Small intestine (tissue), 7 donors: ENCODE measurements around the gene INSC. TPM values are rescaled to one million over a fixed set of nuclear protein-coding genes. Genes with fewer than 3 reads are reported as not detected.

Source experiments
- DNase-seq, 2 donors: peaks; one replicate each; pipeline versions ENCODE4 v3.0.0 to v3.0.0-alpha.2; 2013
- FAIRE-seq: peaks from 2 replicates; lab custom pipeline; 2012; peaks lifted over from hg19 to GRCh38; lab: Jason Lieb, UNC
- H3K27ac ChIP-seq, 3 donors: one replicate each; pipeline ENCODE4 v1.5.1; 2013; ENCODE audit warnings: low read length in 2 of 3, mild to moderate bottlenecking in 2 of 3, control low read depth in 1 of 3, inconsistent platforms in 1 of 3, low read depth in 1 of 3, moderate library complexity in 1 of 3
- H3K27me3 ChIP-seq, 3 donors: one replicate each; pipeline ENCODE4 v1.6.1; 2013; ENCODE audit warnings: low read length in 3 of 3, inconsistent platforms in 1 of 3; ENCODE audit not compliant: control insufficient read depth in 3 of 3, insufficient read depth in 3 of 3
- H3K36me3 ChIP-seq, 3 donors: one replicate each; pipeline ENCODE4 v1.6.1; 2013; ENCODE audit warnings: low read length in 3 of 3, inconsistent platforms in 1 of 3, low read depth in 1 of 3, mild to moderate bottlenecking in 1 of 3, moderate library complexity in 1 of 3; ENCODE audit not compliant: control insufficient read depth in 3 of 3, insufficient read depth in 2 of 3
- H3K4me1 ChIP-seq, 3 donors: one replicate each; pipeline ENCODE4 v1.6.1; 2013; ENCODE audit warnings: low read length in 2 of 3, inconsistent platforms in 1 of 3, low read depth in 1 of 3, mild to moderate bottlenecking in 1 of 3, moderate library complexity in 1 of 3; ENCODE audit not compliant: control insufficient read depth in 3 of 3, insufficient read depth in 2 of 3
- H3K4me3 ChIP-seq, 3 donors: one replicate each; pipeline ENCODE4 v1.5.1; 2013; ENCODE audit warnings: low read length in 3 of 3, control low read depth in 1 of 3, inconsistent platforms in 1 of 3, low read depth in 1 of 3, mild to moderate bottlenecking in 1 of 3, moderate library complexity in 1 of 3
- H3K9me3 ChIP-seq, 2 donors: one replicate each; pipeline ENCODE4 v1.6.1; 2013; ENCODE audit warnings: low read depth in 1 of 2, low read length in 1 of 2; ENCODE audit not compliant: control insufficient read depth in 2 of 2, insufficient read depth in 1 of 2
- WGBS, 3 donors: extraction: QIAGEN DNeasy Blood & Tissue Kit; methylation state at CpG; one replicate each; pipeline ENCODE4 v1.1.7; 2013; 5-methylcytosine and 5-hydroxymethylcytosine counted together
- polyA plus RNA-seq, 4 donors: library from polyadenylated mRNA; stranded (reverse) in 3 of 4; unstranded in 1 of 4; fragments of 200-250 nt in 3 of 4; fragments of 120-200 nt in 1 of 4; gene quantifications; one replicate each; pipeline versions ENCODE4 v1.2.1 to v1.2.3, GENCODE V29; 2013
- donor health status: healthy with polysubstance abuse.
- donor health status: control.
- donor health status: control.
- donor health status: Bipolar disorder and iron deficiency.
- donor health status: healthy.

INSC gene
- polyA plus RNA-seq, 4 donors = 1.4 to 3.8 (median 1.9) TPM; not detected in 1

DNA sequence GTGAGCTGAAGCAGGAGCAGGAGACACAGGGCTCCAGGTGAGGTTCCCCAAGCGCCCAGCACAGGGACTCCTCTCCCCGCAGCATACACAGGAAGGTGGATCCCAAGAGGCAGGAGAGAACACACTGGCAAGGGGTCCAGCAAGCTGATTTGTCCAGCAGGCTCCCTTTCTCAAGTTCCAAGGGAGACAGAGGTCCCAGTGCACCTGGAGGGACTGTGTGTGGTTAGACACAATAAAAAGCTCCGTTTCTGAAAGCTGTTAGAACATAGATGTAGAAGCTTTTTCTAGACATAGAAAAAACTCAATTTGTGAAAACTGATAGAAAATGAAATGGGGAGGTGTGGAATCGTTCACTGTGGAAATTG lies 39.6 kb upstream of the INSC start:
- H3K36me3 ChIP-seq = no peaks in the 10 kb centered on the region
- peaks cover 0 to 11% of the 10 kb centered on the region in 2 donors for H3K9me3 ChIP-seq
- no peak for FAIRE-seq
- H3K27ac ChIP-seq = no peak overlapping the region
- 28 to 39% (median 34%) methylated on average over 4 of the region's 4 CpGs for WGBS, 3 donors
- no peak for DNase-seq
- H3K4me1 ChIP-seq = peaks cover 0 to 13% (median 0%) of the 10 kb centered on the region in 3 donors
- H3K4me3 ChIP-seq = no peak overlapping the region
- peaks cover 0 to 51% (median 20%) of the 10 kb centered on the region in 3 donors for H3K27me3 ChIP-seq

DNA sequence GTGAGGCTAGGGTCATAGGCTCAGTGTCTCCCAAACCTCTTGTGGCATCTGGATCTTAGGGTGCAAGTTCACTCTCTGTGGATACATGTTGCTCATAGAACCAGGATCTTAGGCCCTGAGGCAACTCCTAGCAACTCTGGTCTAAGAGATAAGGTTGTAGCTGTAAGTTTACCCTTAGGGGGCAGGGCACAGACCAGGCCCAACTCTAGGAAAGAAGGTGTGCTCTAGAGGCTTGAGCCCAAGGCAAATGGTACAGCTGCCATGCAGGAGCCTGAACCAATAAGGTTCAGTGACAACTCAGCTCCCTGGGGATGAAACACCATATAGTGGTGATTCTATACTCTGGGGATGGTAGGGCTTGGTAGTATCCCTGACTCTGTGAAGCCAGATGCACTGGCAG lies 23.5 kb upstream of the INSC start:
- no peak for FAIRE-seq
- Histone ChIP-seq H3K36me3 (no peaks in the 10 kb centered on the region), H3K4me3 (no peak overlapping the region), H3K27ac (no peak overlapping the region), H3K9me3 (no peaks in the 10 kb centered on the region), H3K4me1 (no peaks in the 10 kb centered on the region), H3K27me3 (no peaks in the 10 kb centered on the region)
- DNase-seq = no peak

- 89 to 94% (median 94%) methylated on average over 1 of the region's 1 CpG for WGBS, 3 donors
- FAIRE-seq (no peak), DNase-seq (no peak)
These were observed 23.1 kb upstream of the INSC start for GRCh38 chr11:15091625-15092024.

DNA sequence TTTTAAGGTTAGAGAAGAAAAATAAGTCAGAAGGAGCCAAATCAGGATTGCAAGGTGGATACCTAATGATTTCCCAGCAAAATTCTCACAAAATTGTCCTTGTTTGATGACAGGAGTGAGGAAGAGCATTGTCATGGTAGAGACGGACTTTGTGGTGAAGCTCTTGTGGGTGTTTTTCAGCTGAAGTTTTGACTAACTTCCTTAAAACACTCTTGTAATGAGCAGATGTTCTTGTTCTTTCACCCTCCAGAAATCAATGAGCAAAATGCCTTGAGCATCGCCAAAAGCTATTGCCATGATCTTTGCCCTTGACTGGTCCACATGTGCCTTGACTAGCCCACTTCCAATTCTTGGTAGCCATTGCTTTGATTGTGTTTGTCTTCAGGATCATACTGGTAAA lies 21.3 kb upstream of the INSC start:
- 62 to 85% (median 70%) methylated on average over 2 of the region's 2 CpGs for WGBS, 3 donors
- Histone ChIP-seq H3K4me1 (no peaks in the 10 kb centered on the region), H3K9me3 (no peaks in the 10 kb centered on the region), H3K27me3 (no peaks in the 10 kb centered on the region), H3K27ac (no peak overlapping the region), H3K36me3 (no peaks in the 10 kb centered on the region), H3K4me3 (no peak overlapping the region)
- FAIRE-seq (no peak), DNase-seq (no peak)

More at GRCh38 chr11:15091625-15092024, 23.1 kb upstream of the INSC start:
- H3K36me3 ChIP-seq = no peaks in the 10 kb centered on the region
- H3K27ac ChIP-seq = no peak overlapping the region
- no peak overlapping the region for H3K4me3 ChIP-seq
- no peaks in the 10 kb centered on the region for H3K27me3 ChIP-seq
- H3K4me1 ChIP-seq = no peaks in the 10 kb centered on the region
- no peaks in the 10 kb centered on the region for H3K9me3 ChIP-seq

GRCh38 chr11:15095736-15096228 lies 18.9 kb upstream of the INSC start:
- FAIRE-seq = no peak
- H3K4me1 ChIP-seq = no peaks in the 10 kb centered on the region

GRCh38 chr11:15097411-15097810 lies 17.3 kb upstream of the INSC start:
- FAIRE-seq = no peak
- H3K9me3 ChIP-seq = no peaks in the 10 kb centered on the region
- no peak for DNase-seq
- H3K27me3 ChIP-seq = no peaks in the 10 kb centered on the region
- no peak overlapping the region for H3K27ac ChIP-seq
- WGBS, 3 donors = 83 to 90% (median 86%) methylated on average over 3 of the region's 3 CpGs
- H3K4me3 ChIP-seq = no peak overlapping the region
- H3K4me1 ChIP-seq = no peaks in the 10 kb centered on the region
- no peaks in the 10 kb centered on the region for H3K36me3 ChIP-seq

More at GRCh38 chr11:15095736-15096228, 18.9 kb upstream of the INSC start:
- DNase-seq = no peak
- no peaks in the 10 kb centered on the region for H3K36me3 ChIP-seq
- no peaks in the 10 kb centered on the region for H3K27me3 ChIP-seq
- H3K9me3 ChIP-seq = no peaks in the 10 kb centered on the region
- H3K27ac ChIP-seq = no peak overlapping the region
- WGBS, 3 donors = 85 to 91% (median 90%) methylated on average over 2 of the region's 2 CpGs
- no peak overlapping the region for H3K4me3 ChIP-seq

GRCh38 chr11:15099267-15099666 lies 15.5 kb upstream of the INSC start:
- Histone ChIP-seq H3K27ac (no peak overlapping the region), H3K27me3 (peaks cover 0 to 2% (median 0%) of the 10 kb centered on the region in 3 donors), H3K4me3 (no peak overlapping the region), H3K4me1 (no peaks in the 10 kb centered on the region), H3K9me3 (no peaks in the 10 kb centered on the region), H3K36me3 (no peaks in the 10 kb centered on the region)
- no peak for FAIRE-seq
- DNase-seq = no peak

DNA sequence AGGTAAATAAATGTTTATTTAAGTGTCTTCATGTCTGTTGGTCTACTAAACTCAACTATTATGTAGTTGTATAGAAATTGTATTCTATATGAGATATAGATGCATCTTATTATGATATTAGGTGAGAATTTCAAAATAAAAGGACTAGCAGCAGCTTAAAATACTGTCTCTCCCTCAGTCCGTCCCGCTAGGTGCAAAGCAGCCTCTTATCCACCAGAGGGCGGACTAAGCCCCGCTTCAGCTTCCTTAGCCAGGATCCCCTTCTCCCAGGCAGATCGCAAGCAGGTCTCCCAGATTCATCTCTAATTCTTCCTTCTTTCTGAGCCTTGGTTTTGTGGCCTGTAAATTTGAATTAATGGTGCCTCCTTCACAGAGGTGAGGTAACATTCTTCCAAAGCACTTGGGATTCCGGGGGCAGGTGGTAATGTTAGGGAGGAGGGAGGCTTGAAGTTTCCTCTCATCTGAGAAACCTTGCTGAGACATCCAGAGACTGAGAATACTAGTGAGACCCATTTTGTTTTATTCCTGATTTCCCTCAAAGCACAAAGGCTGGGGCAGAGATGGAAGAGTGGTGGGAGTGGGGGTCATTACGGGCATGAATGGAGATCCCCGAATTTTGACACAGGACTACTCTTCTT lies 13.5 kb upstream of the INSC start:
- no peak for FAIRE-seq
- WGBS, 3 donors = 24 to 27% (median 25%) methylated on average over 8 of the region's 8 CpGs
- peaks cover 0 to 2% (median 0%) of the 10 kb centered on the region in 3 donors for H3K27me3 ChIP-seq

GRCh38 chr11:15104166-15104565 lies 10.6 kb upstream of the INSC start:
- no peaks in the 10 kb centered on the region for H3K36me3 ChIP-seq
- H3K9me3 ChIP-seq = no peaks in the 10 kb centered on the region
- H3K27me3 ChIP-seq = peaks cover 0 to 2% (median 0%) of the 10 kb centered on the region in 3 donors
- H3K27ac ChIP-seq = no peak overlapping the region
- 95 to 99% (median 97%) methylated on average over 2 of the region's 2 CpGs for WGBS, 3 donors
- DNase-seq (no peak), FAIRE-seq (no peak)
- H3K4me3 ChIP-seq = no peak overlapping the region
- H3K4me1 ChIP-seq = peaks cover 0 to 2% (median 0%) of the 10 kb centered on the region in 3 donors

More for the DNA sequence above, 13.5 kb upstream of the INSC start:
- DNase-seq = peak; percentile 56 to 68
- no peak overlapping the region for H3K4me3 ChIP-seq
- no peaks in the 10 kb centered on the region for H3K36me3 ChIP-seq
- H3K27ac ChIP-seq = no peak overlapping the region
- H3K9me3 ChIP-seq = no peaks in the 10 kb centered on the region
- H3K4me1 ChIP-seq = no peaks in the 10 kb centered on the region
